Lower leg skin (tissue), 3 donors: Measurements from ENCODE around the gene FBXW2.

Experiments
- POLR2A ChIP-seq, 2 donors: fragments of 450-650 bp; IDR thresholded peaks; one replicate each; pipeline ENCODE4 v1.6.1; 2016 to 2017; ENCODE audit warnings: antibody characterized with exemption in 2 of 2, mild to moderate bottlenecking in 1 of 2, moderate library complexity in 1 of 2
- TF ChIP-seq, protein P1 (sequence below), 3 donors: fragments of 450-650 bp; IDR thresholded peaks; one replicate each; pipeline ENCODE4 v1.5.1; 2016; ENCODE audit warnings: antibody characterized with exemption in 3 of 3, mild to moderate bottlenecking in 3 of 3, moderate library complexity in 2 of 3

DNA sequence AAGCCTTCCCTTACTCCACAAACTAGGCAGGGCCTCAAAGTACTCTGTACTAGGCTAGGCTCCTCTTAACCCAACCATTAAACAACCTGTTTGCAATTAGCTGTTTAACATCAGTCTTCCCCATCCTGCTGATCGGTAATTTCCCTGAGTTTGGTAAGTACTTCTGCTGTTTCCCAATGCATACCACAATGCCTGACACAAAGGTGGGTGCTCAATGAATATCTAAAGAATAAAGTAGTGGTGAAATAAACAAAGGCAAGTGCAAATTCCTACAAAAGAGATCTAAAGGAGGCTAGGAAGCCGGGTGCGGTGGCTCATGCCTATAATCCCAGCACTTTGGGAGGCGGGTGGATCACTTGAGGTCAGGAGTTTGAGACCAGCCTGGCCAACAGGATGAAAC is 25.0 kb downstream of the FBXW2 start:
- TF ChIP-seq, protein P1, sequence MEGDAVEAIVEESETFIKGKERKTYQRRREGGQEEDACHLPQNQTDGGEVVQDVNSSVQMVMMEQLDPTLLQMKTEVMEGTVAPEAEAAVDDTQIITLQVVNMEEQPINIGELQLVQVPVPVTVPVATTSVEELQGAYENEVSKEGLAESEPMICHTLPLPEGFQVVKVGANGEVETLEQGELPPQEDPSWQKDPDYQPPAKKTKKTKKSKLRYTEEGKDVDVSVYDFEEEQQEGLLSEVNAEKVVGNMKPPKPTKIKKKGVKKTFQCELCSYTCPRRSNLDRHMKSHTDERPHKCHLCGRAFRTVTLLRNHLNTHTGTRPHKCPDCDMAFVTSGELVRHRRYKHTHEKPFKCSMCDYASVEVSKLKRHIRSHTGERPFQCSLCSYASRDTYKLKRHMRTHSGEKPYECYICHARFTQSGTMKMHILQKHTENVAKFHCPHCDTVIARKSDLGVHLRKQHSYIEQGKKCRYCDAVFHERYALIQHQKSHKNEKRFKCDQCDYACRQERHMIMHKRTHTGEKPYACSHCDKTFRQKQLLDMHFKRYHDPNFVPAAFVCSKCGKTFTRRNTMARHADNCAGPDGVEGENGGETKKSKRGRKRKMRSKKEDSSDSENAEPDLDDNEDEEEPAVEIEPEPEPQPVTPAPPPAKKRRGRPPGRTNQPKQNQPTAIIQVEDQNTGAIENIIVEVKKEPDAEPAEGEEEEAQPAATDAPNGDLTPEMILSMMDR (IDR thresholded peaks at IDR 0.05), result no peak
- TF ChIP-seq POLR2A (IDR thresholded peaks at IDR 0.05), result no peak
